ENCODE results near the gene ABLIM3.

The ABLIM3 gene

GRCh38 chr5:149188383-149188782 lies 47.1 kb downstream of the ABLIM3 start:
- no peak for DNase-seq (ENCODE audit: low spot score)

DNA sequence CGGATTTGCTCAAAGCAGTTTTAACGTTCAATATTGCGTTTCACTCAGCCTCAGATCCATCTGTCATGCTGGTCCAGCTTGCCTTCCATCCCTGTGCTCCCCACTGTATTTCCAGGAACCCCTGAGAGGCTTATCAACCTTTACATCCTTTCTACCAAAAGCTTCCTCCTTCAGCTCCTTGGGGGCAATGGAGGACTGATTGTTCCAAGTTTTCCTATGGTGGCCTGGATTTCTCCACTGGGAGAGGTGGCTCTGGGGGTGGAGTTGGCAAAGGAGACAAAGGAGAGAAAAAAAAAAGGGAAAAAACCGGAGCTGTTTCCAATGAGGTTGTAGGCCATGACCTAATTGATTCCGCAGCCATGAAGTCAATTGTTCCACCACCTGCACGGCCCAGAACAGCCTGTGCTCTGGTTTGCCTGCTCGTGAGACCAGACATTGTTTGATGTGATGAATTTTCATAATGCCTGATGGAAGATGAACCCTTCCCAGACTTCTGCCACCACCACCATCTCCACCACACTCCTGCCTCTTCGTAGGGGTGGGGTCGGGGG lies 54.1 kb downstream of the ABLIM3 start:
- DNase-seq (ENCODE audit: low spot score) = no peak

DNA sequence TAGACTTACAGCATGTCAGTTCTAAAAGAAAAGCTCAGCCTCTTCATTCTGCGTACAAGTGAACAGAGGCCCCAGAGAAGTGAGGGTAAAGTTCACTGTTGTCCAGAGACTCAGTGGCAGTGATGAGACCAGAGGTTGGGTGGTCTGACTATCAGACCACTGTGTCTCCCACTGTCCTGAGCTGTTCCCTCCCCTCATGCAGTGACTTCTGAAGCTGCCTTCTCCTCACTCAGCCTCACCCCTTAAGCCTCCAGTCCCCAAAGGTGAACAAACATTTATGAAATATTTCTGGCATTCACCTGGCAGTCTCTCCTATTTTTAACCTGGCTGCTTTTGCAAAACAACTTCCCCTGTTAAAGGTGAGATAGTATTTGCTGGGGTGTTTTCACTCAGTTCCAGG lies 54.7 kb downstream of the ABLIM3 start:
- no peak for DNase-seq (ENCODE audit: low spot score)

DNA sequence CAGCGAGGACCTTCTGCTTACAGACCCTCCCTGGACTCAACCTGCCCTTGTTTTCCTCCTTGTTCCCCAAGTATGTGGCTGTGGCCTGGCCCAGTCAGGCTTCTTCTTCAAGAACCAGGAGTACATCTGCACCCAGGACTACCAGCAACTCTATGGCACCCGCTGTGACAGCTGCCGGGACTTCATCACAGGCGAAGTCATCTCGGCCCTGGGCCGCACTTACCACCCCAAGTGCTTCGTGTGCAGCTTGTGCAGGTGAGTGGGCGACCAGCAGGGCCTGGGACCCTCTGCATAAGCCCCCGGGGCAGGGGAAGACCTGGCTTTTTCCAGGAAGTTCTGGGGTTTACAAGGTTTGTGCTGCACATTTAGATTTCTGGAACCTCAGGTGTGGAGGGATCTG lies 56.9 kb downstream of the ABLIM3 start:
- no peak for DNase-seq (ENCODE audit: low spot score)

DNA sequence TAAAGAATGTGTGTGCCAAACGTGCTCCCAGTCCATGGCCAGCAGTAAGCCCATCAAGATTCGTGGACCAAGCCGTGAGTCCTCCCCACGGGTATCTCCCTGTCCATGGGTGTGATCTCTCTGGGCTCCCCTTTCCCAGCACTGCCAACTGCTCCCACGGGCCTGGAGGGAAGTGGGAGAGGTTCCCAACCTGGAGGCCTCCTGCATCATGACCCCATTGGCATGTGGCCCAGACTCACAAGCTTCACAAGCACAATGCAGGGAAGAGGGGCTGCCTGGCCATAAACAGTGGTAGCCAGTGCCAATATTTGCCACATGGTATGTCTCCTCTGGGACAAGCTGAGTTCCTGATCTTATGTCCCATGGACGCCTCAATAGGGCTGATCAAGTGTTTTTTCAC lies 59.1 kb downstream of the ABLIM3 start:
- DNase-seq (ENCODE audit: low spot score) = no peak

GRCh38 chr5:149201121-149201637 lies 59.9 kb downstream of the ABLIM3 start:
- no peak for DNase-seq (ENCODE audit: low spot score)

- no peak for DNase-seq (ENCODE audit: low spot score)
Observed at GRCh38 chr5:149202910-149203451, 61.7 kb downstream of the ABLIM3 start.

DNA sequence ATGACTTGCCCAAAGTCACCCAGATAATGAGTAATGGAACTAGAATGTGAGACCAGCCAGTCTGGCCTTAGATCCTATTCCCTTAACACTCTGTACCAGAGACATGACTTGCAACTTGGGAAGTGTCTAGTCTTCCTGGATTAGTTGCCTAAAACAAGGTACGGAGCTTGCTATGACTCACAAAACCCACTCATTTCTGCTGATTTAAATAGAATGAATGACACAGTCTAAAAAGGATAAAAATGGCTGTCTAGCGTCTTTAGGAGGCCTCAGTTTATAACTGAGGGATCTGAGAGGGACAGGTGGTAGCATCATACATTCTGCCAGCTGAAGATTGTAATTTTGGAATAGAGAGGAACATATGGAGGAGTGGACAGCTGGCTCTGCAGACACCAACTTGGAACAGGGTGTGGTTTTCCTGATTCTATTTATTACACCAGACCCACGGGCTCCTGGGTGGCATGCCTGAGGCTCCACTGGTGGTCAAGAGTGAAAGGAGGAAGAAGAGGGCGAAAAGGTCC lies 62.7 kb downstream of the ABLIM3 start:
- DNase-seq (ENCODE audit: low spot score) = no peak

GRCh38 chr5:149205625-149206523 lies 64.6 kb downstream of the ABLIM3 start:
- no peak for DNase-seq (ENCODE audit: low spot score)

- DNase-seq (ENCODE audit: low spot score) = no peak
Observed at GRCh38 chr5:149206524-149207141, 65.3 kb downstream of the ABLIM3 start.

DNA sequence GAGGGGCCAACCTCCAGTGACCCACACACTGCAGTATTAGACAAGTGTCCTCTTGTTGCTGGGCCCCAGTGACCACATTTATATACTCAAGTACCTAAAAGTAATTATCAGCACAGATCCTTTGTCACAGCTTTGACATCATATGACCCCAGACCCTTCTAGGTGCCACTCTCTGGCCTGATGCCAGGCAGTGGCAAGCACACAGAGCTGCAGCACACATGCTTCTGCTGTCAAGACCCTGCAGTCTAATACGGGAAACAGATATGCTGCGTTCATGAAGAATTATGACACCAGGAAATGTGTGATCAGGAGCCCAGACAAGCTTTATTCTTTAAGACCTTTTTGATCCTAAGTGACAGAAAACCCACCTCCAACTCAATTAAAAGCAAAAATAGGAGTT lies 66.5 kb downstream of the ABLIM3 start:
- DNase-seq (ENCODE audit: low spot score) = no peak

DNA sequence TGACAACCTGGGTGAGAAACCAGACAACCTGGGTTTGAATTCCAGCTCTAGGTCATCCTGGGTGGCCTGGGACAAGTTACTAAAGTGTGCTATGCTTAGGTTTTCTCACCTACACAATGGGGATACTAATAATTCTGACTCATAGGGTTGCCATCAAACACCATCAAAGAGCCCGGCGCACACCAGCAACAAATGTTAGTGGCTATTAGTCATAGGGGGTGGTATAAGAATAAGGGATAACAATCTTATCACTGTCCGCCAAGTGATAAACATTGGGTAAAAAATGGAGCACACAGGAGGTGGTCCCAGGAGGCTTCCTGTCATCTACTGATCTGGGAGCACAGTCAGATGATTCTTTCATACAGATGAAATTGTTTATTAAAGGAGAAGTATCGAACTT lies 68.9 kb downstream of the ABLIM3 start:
- DNase-seq (ENCODE audit: low spot score) = no peak

- no peak for DNase-seq (ENCODE audit: low spot score)
Observed at GRCh38 chr5:149210968-149211490, 69.7 kb downstream of the ABLIM3 start.

DNA sequence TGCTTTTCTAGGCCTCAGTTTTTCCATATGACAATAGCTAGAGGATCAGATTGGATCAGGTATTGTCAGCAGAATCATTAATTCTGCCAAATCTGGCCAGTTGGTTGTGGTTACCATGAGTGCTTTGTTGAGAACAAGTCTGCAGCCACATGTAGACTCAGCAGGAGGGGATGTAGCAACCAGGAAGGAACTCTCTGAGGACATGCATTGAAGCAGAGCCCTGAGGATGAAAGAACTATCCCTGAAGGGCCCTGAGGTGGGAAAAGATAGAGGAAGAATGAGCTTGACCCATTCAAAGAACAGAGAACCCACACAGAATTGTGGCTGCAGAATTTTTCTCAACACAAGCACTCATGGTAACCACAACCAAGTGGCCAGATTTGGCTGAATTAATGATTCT lies 70.3 kb downstream of the ABLIM3 start:
- no peak for DNase-seq (ENCODE audit: low spot score)

DNA sequence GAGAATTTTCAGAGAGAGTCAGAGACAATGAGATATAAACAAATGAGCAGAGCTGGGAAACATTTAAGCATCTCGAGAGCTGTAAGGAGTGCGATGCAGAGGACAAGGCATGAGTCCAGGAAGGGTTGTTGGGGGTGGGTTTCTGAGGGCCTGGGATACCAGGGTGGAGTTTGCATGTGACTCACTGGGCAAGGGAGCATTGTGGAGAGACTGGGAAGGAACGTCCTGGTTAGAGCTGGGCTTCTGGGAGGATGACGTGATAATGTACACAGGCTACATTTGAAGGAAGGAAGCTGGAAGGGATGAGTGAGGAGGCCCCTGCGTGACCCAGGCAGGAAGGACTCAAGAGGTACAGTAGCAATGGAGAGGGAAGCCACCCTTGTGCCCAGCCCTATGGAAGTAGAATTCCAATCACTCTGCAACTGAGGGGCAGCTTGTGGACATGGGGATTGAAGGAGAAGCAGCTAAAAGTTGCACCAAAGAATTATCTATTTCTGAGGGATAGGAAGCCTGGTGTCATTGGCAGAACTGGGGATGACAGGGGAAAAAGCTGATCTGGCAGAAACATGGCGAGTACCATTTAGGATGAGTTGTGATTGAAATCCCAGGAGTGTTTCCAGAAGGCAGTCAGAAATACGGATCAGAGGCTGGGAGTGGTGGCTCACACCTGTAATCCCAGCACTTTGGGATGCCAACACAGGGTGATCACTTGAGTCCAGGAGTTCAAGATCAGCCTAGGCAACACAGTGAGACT lies 71.1 kb downstream of the ABLIM3 start:
- no peak for DNase-seq (ENCODE audit: low spot score)

DNA sequence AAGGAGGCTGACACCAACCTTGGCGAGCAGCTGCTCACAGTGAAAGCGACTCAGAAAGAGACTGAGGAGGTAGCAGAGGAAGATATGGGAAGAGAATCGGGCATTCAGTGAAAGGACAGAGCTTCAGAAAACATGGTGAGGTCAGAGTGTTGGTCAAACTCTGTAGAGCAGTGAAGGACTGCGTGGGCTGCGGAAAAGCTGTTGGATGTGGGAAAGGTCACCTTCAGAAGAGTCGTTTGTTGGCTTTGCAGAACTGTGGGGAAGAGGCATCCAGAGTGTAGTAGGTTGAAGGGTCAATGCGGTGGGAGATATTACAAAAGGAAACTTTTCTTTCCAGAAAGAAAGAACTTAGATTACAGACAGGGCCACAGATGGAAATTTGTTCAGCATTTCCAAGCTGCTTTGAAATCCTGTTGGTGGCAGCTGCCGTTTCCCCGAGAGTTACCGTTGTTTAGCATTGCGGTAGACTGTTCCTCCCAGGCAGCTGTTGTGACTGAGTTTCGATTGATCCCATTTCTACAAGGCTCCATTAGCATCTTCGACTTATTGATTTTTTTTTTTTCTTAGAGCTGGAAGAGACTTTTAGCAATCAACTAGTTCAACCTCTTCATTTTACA lies 72.1 kb downstream of the ABLIM3 start:
- no peak for DNase-seq (ENCODE audit: low spot score)

DNA sequence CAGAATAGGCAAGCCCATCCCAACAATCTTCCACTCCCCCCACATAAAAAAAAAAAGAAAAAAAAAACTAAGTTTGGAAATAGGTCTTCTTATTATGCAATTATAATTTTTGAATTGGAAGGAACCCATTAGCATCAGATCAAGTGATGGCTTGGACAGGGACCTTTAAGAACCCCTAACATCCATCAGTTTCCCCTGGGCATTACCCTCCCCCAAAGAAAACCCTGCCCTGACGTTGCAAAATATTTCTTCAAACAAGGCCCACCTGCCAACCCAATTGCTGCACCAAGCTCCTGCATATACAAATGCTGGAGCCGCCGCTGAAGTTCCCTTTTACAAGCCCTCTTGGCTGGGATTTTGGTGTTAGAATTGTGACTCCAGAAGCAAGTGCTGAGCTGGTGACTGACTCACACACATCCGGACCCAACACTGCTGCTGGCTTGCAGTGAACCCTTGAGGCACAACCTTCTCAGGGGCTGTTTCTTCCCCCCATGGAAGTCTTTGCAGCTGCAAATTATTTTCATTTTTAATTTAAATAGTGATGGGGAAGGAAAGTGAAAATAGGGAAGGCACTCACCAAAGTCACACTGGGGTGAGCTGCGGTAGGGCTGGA lies 74.3 kb downstream of the ABLIM3 start:
- DNase-seq (ENCODE audit: low spot score) = no peak

- DNase-seq (ENCODE audit: low spot score) = no peak
Observed at GRCh38 chr5:149216496-149216895, 75.2 kb downstream of the ABLIM3 start.

GRCh38 chr5:149217096-149217802 lies 76.0 kb downstream of the ABLIM3 start:
- DNase-seq (ENCODE audit: low spot score) = no peak

GRCh38 chr5:149217803-149218155 lies 76.5 kb downstream of the ABLIM3 start:
- DNase-seq (ENCODE audit: low spot score) = no peak
